Measurements from ENCODE around the gene TAF4.

The TAF4 gene

DNA sequence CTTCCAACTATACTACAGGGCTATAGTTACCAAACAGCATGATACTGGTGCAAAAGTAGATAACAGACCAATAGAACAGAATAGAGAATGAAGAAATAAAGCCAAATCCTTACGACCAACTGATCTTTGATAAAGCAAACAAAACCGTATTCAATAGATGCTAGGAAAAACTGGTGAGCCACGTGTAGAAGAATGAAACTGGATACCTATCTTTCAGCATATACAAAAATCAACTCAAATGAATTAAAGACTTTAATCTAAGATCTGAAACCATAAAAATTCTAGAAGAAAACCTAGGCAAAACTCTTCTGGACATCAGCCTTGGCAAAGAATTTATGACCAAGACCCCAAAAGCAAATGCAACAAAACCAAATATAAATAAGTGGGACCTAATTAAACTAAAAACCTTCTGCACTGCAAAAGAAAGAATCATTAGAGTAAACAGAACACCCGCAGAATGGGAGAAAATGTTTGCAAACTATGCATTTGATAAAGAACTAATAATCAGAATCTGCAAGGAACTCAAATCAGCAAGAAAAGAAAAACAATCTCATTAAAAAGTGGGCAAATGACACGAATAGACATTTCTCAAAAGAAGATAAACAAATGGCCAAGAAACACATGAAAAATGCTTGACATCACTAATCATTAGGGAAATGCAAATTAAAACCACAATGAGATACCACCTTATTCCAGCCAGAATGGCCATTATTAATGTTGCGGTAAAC is 109.8 kb downstream of the TAF4 start (continued):
- TF ChIP-seq ZBTB26 (tag by site-specific recombination; optimal IDR thresholded peaks at IDR 0.05) (no peak), ZNF639 (tag by site-specific recombination; IDR thresholded peaks at IDR 0.05) (no peak), ZNF561 (tag by site-specific recombination; IDR thresholded peaks at IDR 0.05; ENCODE audit: borderline replicate concordance) (no peak), ZNF510 (tag by site-specific recombination; IDR thresholded peaks at IDR 0.05; ENCODE audit: insufficient replicate concordance) (no peak), ZNF747 (tag by site-specific recombination; IDR thresholded peaks at IDR 0.05) (no peak), ZSCAN23 (tag by site-specific recombination; IDR thresholded peaks at IDR 0.05) (no peak), WT1 (tag by site-specific recombination; IDR thresholded peaks at IDR 0.05) (no peak), TCF7L2 (IDR thresholded peaks at IDR 0.05; ENCODE audit: borderline replicate concordance, low read depth, low read length) (no peak)
- TF ChIP-seq, protein P1, sequence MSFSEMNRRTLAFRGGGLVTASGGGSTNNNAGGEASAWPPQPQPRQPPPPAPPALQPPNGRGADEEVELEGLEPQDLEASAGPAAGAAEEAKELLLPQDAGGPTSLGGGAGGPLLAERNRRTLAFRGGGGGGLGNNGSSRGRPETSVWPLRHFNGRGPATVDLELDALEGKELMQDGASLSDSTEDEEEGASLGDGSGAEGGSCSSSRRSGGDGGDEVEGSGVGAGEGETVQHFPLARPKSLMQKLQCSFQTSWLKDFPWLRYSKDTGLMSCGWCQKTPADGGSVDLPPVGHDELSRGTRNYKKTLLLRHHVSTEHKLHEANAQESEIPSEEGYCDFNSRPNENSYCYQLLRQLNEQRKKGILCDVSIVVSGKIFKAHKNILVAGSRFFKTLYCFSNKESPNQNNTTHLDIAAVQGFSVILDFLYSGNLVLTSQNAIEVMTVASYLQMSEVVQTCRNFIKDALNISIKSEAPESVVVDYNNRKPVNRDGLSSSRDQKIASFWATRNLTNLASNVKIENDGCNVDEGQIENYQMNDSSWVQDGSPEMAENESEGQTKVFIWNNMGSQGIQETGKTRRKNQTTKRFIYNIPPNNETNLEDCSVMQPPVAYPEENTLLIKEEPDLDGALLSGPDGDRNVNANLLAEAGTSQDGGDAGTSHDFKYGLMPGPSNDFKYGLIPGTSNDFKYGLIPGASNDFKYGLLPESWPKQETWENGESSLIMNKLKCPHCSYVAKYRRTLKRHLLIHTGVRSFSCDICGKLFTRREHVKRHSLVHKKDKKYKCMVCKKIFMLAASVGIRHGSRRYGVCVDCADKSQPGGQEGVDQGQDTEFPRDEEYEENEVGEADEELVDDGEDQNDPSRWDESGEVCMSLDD (tag by site-specific recombination; IDR thresholded peaks at IDR 0.05): no peak

- no peak overlapping the region for H3K4me3 ChIP-seq (ENCODE audit: low read depth, low read length)
- H3K4me1 ChIP-seq (ENCODE audit: control insufficient read depth, insufficient read depth, low read length): peaks cover 15% of the 10 kb centered on the region
- H3K36me3 ChIP-seq (ENCODE audit: control insufficient read depth in 2 of 2, insufficient read depth in 1 of 2, low read length in 2 of 2): no peaks in the 10 kb centered on the region
- ChIA-PET CTCF (interaction anchor here (0.6 to 0.7 kb wide), 2 partner anchors 530 to 1076 kb away, joined by 3 read pairs; no protein-coding TSS in a partner anchor), POLR2A (no interaction called here)
- H3K9me3 ChIP-seq (ENCODE audit: control insufficient read depth, insufficient read depth, low read depth, low read length): no peaks in the 10 kb centered on the region
- no peak overlapping the region for H3K27ac ChIP-seq (ENCODE audit: extremely low read depth, low read depth, low read length)
- TF ChIP-seq ZNF561 (tag by site-specific recombination; IDR thresholded peaks at IDR 0.05; ENCODE audit: borderline replicate concordance) (0 out of 2 replicates have a peak, but pooled peaks have one; percentile 35), ZNF274 (IDR thresholded peaks at IDR 0.05; ENCODE audit: low read length) (no peak), ZNF274 (tag by site-specific recombination; IDR thresholded peaks at IDR 0.05; ENCODE audit: borderline replicate concordance) (no peak), ZIC2 (tag by site-specific recombination; IDR thresholded peaks at IDR 0.05) (peak; percentile 81), ZNF2 (tag by site-specific recombination; IDR thresholded peaks at IDR 0.05) (no peak), ZBTB17 (tag by site-specific recombination; IDR thresholded peaks at IDR 0.05) (no peak), IKZF3 (tag by site-specific recombination; IDR thresholded peaks at IDR 0.05) (0 out of 2 replicates have a peak, but pooled peaks have one; percentile 14), EGR2 (tag by site-specific recombination; IDR thresholded peaks at IDR 0.05; ENCODE audit: low read depth) (0 out of 2 replicates have a peak, but pooled peaks have one; percentile 5)
- TF ChIP-seq, protein P2, sequence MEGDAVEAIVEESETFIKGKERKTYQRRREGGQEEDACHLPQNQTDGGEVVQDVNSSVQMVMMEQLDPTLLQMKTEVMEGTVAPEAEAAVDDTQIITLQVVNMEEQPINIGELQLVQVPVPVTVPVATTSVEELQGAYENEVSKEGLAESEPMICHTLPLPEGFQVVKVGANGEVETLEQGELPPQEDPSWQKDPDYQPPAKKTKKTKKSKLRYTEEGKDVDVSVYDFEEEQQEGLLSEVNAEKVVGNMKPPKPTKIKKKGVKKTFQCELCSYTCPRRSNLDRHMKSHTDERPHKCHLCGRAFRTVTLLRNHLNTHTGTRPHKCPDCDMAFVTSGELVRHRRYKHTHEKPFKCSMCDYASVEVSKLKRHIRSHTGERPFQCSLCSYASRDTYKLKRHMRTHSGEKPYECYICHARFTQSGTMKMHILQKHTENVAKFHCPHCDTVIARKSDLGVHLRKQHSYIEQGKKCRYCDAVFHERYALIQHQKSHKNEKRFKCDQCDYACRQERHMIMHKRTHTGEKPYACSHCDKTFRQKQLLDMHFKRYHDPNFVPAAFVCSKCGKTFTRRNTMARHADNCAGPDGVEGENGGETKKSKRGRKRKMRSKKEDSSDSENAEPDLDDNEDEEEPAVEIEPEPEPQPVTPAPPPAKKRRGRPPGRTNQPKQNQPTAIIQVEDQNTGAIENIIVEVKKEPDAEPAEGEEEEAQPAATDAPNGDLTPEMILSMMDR (tag by site-specific recombination; IDR thresholded peaks at IDR 0.05): peak; percentile 28; the same call in 1 of the 2 replicates
- TF ChIP-seq, protein P3, sequence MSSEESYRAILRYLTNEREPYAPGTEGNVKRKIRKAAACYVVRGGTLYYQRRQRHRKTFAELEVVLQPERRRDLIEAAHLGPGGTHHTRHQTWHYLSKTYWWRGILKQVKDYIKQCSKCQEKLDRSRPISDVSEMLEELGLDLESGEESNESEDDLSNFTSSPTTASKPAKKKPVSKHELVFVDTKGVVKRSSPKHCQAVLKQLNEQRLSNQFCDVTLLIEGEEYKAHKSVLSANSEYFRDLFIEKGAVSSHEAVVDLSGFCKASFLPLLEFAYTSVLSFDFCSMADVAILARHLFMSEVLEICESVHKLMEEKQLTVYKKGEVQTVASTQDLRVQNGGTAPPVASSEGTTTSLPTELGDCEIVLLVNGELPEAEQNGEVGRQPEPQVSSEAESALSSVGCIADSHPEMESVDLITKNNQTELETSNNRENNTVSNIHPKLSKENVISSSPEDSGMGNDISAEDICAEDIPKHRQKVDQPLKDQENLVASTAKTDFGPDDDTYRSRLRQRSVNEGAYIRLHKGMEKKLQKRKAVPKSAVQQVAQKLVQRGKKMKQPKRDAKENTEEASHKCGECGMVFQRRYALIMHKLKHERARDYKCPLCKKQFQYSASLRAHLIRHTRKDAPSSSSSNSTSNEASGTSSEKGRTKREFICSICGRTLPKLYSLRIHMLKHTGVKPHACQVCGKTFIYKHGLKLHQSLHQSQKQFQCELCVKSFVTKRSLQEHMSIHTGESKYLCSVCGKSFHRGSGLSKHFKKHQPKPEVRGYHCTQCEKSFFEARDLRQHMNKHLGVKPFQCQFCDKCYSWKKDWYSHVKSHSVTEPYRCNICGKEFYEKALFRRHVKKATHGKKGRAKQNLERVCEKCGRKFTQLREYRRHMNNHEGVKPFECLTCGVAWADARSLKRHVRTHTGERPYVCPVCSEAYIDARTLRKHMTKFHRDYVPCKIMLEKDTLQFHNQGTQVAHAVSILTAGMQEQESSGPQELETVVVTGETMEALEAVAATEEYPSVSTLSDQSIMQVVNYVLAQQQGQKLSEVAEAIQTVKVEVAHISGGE (tag by site-specific recombination; conservative IDR thresholded peaks at IDR 0.05; ENCODE audit: low read depth): no peak
- TF ChIP-seq, protein P4, sequence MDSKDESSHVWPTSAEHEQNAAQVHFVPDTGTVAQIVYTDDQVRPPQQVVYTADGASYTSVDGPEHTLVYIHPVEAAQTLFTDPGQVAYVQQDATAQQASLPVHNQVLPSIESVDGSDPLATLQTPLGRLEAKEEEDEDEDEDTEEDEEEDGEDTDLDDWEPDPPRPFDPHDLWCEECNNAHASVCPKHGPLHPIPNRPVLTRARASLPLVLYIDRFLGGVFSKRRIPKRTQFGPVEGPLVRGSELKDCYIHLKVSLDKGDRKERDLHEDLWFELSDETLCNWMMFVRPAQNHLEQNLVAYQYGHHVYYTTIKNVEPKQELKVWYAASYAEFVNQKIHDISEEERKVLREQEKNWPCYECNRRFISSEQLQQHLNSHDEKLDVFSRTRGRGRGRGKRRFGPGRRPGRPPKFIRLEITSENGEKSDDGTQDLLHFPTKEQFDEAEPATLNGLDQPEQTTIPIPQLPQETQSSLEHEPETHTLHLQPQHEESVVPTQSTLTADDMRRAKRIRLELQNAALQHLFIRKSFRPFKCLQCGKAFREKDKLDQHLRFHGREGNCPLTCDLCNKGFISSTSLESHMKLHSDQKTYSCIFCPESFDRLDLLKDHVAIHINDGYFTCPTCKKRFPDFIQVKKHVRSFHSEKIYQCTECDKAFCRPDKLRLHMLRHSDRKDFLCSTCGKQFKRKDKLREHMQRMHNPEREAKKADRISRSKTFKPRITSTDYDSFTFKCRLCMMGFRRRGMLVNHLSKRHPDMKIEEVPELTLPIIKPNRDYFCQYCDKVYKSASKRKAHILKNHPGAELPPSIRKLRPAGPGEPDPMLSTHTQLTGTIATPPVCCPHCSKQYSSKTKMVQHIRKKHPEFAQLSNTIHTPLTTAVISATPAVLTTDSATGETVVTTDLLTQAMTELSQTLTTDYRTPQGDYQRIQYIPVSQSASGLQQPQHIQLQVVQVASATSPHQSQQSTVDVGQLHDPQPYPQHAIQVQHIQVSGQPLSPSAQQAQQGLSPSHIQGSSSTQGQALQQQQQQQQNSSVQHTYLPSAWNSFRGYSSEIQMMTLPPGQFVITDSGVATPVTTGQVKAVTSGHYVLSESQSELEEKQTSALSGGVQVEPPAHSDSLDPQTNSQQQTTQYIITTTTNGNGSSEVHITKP (tag by site-specific recombination; IDR thresholded peaks at IDR 0.05): peak; percentile 91
Observed at GRCh38 chr20:61954276-61955021, 111.2 kb downstream of the TAF4 start.

All from HEK293 (cell line).